HepG2 (cell line): ENCODE data around the gene PTMA. TPM values are rescaled to one million over a fixed set of nuclear protein-coding genes. Genes with fewer than 3 reads are reported as not detected.

Experiments
- ISL2 ChIP-seq: sonication (generic); formaldehyde crosslinking; IDR thresholded peaks from 2 replicates; pipeline ENCODE4 v1.5.0; 2020; ENCODE audit warnings: missing genetic modification reagents
- MED13 ChIP-seq: sonication (generic); formaldehyde crosslinking; IDR thresholded peaks from 2 replicates; pipeline ENCODE4 v1.5.0; 2020; ENCODE audit warnings: missing genetic modification reagents
- NR1H2 ChIP-seq: sonication (generic); formaldehyde crosslinking; IDR thresholded peaks from 2 replicates; pipeline ENCODE4 v1.8.1; 2022; ENCODE audit warnings: low read depth, missing genetic modification reagents, borderline replicate concordance
- SETDB1 ChIP-seq: sonication (generic); formaldehyde crosslinking; IDR thresholded peaks from 2 replicates; pipeline ENCODE4 v1.5.1; 2020; ENCODE audit warnings: missing genetic modification reagents, mild to moderate bottlenecking, borderline replicate concordance
- SNAPC2 ChIP-seq: sonication (generic); formaldehyde crosslinking; IDR thresholded peaks from 2 replicates; pipeline ENCODE4 v1.8.1; 2022; ENCODE audit warnings: mild to moderate bottlenecking, missing genetic modification reagents
- ZFP36L2 ChIP-seq: sonication (generic); formaldehyde crosslinking; IDR thresholded peaks from 2 replicates; pipeline ENCODE4 v1.4.0; 2020; ENCODE audit warnings: missing genetic modification reagents
- polyA plus RNA-seq, 8 experiments: library from polyadenylated mRNA; depleted of rRNA in 3 of 8; stranded (reverse) in 7 of 8; unstranded in 1 of 8; fragments of >200 nt; fragmentation: Illumina TruSeq in 4 of 8; extraction: Trizol in 4 of 8; gene quantifications; 2 replicates each; pipeline versions ENCODE4 v1.2.1 to v1.2.3, GENCODE V29; 2011 to 2016; ENCODE audit warnings: low read depth in 4 of 8, missing spikeins in 1 of 8, mixed read lengths in 1 of 8; ENCODE audit not compliant: insufficient read depth in 1 of 8
- total RNA-seq, 5 experiments: library from RNA; depleted of rRNA; stranded (reverse); fragments of >200 nt; fragmentation: Illumina TruSeq; extraction: Trizol; gene quantifications; 2 replicates each; pipeline ENCODE4 v1.2.3, GENCODE V29; 2016; ENCODE audit warnings: low read depth in 1 of 5
- TF ChIP-seq, protein P1 (sequence below): sonication (generic); formaldehyde crosslinking; IDR thresholded peaks from 2 replicates; pipeline ENCODE4 v1.4.0; 2020; ENCODE audit warnings: missing genetic modification reagents
- TF ChIP-seq, protein P2 (sequence below): sonication (generic); formaldehyde crosslinking; IDR thresholded peaks from 2 replicates; pipeline ENCODE4 v1.4.0; 2020; ENCODE audit warnings: mild to moderate bottlenecking, missing genetic modification reagents
- TF ChIP-seq, protein P3 (sequence below), 2 experiments: sonication (generic) in 1 of 2; formaldehyde crosslinking in 1 of 2; IDR thresholded peaks; 2 replicates each; pipeline versions ENCODE4 v1.5.1 to v1.6.1; 2011 to 2020; ENCODE audit warnings: borderline replicate concordance in 1 of 2, low read depth in 1 of 2, low read length in 1 of 2, mild to moderate bottlenecking in 1 of 2, missing genetic modification reagents in 1 of 2, moderate library complexity in 1 of 2
- TF ChIP-seq, protein P4 (sequence below): sonication (generic); formaldehyde crosslinking; IDR thresholded peaks from 2 replicates; pipeline ENCODE4 v1.4.0; 2020; ENCODE audit warnings: low read depth, missing genetic modification reagents
- TF ChIP-seq, protein P5 (sequence below): sonication (generic); formaldehyde crosslinking; conservative IDR thresholded peaks from 2 replicates; pipeline ENCODE4 v1.8.0; 2022; ENCODE audit warnings: low read depth, missing genetic modification reagents
- TF ChIP-seq, protein P6 (sequence below): sonication (generic); formaldehyde crosslinking; conservative IDR thresholded peaks from 2 replicates; pipeline ENCODE4 v1.8.0; 2022; ENCODE audit warnings: missing genetic modification reagents

The PTMA gene
- total and polyA plus RNA-seq, 2 of the 13 experiments (the other 11 are each of a cell fraction or from before 2014, with no cell fraction given), result 190 to 1,086 TPM

DNA sequence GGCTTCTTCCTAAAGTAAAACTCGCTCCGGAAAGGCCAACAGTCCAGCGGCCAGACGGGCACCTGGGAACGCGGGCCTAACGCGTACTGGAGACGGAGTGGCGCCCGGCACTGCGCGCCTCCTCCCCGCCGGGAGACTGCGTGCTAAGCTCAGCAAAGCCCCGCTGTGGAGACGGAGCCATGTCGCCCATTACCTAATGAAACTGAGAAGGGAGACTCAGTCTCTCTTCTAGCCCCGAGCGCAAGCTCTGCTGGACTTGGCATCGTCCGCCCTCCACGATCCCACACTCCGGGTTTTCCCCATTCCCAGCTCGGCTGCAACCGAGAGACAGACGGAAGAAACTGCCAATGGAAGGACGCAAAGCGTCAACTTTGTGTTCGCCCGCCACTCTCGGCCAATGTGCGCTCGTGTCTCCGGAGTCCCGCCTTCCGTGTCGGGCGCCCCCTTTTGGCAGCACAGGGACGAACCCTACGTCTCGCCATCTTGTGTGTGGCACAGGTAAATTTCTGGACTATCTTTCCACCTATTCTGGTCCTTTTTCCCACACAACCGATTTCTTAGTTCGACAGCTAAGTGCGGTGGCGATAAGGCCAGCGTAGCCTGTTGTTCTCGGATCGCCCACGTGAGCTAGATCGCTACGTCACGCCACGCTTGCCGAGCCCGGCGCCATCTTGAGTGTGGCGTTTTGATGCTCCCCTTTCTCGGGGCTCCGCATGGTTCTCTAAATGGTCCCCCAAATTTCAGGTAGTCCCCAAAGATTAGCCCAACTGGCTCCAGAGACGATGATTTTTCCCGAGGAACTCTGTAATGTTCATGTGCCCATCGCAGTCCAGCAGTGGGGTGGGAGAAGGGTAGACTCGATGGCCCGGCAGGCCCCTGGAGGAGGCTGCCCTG, 1.3 kb upstream of the PTMA start (continued):
- TF ChIP-seq, protein P1, sequence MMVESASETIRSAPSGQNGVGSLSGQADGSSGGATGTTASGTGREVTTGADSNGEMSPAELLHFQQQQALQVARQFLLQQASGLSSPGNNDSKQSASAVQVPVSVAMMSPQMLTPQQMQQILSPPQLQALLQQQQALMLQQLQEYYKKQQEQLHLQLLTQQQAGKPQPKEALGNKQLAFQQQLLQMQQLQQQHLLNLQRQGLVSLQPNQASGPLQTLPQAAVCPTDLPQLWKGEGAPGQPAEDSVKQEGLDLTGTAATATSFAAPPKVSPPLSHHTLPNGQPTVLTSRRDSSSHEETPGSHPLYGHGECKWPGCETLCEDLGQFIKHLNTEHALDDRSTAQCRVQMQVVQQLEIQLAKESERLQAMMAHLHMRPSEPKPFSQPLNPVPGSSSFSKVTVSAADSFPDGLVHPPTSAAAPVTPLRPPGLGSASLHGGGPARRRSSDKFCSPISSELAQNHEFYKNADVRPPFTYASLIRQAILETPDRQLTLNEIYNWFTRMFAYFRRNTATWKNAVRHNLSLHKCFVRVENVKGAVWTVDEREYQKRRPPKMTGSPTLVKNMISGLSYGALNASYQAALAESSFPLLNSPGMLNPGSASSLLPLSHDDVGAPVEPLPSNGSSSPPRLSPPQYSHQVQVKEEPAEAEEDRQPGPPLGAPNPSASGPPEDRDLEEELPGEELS (CRISPR knock-in tag), result peak; percentile 37
- TF ChIP-seq, protein P2, sequence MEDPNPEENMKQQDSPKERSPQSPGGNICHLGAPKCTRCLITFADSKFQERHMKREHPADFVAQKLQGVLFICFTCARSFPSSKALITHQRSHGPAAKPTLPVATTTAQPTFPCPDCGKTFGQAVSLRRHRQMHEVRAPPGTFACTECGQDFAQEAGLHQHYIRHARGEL (CRISPR knock-in tag), result no peak; the same call in none of the 2 replicates
- TF ChIP-seq SNAPC2, result no peak; the same call in 1 of the 2 replicates
- no peak for TF ChIP-seq SETDB1 (CRISPR knock-in tag)
- peak; percentile 35; the same call in 1 of the 2 replicates for TF ChIP-seq ISL2 (CRISPR knock-in tag)
- TF ChIP-seq NR1H2 (CRISPR knock-in tag), result 0 out of 2 replicates have a peak, but pooled peaks have one; percentile 42
- TF ChIP-seq, protein P3, sequence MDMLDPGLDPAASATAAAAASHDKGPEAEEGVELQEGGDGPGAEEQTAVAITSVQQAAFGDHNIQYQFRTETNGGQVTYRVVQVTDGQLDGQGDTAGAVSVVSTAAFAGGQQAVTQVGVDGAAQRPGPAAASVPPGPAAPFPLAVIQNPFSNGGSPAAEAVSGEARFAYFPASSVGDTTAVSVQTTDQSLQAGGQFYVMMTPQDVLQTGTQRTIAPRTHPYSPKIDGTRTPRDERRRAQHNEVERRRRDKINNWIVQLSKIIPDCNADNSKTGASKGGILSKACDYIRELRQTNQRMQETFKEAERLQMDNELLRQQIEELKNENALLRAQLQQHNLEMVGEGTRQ (IDR thresholded peaks at IDR 0.05; ENCODE audit: low read depth, low read length), result no peak
- TF ChIP-seq, protein P3 (CRISPR knock-in tag; IDR thresholded peaks at IDR 0.05; ENCODE audit: borderline replicate concordance), result no peak
- TF ChIP-seq, protein P4, sequence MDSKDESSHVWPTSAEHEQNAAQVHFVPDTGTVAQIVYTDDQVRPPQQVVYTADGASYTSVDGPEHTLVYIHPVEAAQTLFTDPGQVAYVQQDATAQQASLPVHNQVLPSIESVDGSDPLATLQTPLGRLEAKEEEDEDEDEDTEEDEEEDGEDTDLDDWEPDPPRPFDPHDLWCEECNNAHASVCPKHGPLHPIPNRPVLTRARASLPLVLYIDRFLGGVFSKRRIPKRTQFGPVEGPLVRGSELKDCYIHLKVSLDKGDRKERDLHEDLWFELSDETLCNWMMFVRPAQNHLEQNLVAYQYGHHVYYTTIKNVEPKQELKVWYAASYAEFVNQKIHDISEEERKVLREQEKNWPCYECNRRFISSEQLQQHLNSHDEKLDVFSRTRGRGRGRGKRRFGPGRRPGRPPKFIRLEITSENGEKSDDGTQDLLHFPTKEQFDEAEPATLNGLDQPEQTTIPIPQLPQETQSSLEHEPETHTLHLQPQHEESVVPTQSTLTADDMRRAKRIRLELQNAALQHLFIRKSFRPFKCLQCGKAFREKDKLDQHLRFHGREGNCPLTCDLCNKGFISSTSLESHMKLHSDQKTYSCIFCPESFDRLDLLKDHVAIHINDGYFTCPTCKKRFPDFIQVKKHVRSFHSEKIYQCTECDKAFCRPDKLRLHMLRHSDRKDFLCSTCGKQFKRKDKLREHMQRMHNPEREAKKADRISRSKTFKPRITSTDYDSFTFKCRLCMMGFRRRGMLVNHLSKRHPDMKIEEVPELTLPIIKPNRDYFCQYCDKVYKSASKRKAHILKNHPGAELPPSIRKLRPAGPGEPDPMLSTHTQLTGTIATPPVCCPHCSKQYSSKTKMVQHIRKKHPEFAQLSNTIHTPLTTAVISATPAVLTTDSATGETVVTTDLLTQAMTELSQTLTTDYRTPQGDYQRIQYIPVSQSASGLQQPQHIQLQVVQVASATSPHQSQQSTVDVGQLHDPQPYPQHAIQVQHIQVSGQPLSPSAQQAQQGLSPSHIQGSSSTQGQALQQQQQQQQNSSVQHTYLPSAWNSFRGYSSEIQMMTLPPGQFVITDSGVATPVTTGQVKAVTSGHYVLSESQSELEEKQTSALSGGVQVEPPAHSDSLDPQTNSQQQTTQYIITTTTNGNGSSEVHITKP (CRISPR knock-in tag), result peak; percentile 62; the same call in 1 of the 2 replicates
- no peak for TF ChIP-seq ZFP36L2
- TF ChIP-seq, protein P5, sequence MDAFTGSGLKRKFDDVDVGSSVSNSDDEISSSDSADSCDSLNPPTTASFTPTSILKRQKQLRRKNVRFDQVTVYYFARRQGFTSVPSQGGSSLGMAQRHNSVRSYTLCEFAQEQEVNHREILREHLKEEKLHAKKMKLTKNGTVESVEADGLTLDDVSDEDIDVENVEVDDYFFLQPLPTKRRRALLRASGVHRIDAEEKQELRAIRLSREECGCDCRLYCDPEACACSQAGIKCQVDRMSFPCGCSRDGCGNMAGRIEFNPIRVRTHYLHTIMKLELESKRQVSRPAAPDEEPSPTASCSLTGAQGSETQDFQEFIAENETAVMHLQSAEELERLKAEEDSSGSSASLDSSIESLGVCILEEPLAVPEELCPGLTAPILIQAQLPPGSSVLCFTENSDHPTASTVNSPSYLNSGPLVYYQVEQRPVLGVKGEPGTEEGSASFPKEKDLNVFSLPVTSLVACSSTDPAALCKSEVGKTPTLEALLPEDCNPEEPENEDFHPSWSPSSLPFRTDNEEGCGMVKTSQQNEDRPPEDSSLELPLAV (CRISPR knock-in tag), result no peak
- peak; percentile 70 for TF ChIP-seq MED13 (CRISPR knock-in tag)
- TF ChIP-seq, protein P6, sequence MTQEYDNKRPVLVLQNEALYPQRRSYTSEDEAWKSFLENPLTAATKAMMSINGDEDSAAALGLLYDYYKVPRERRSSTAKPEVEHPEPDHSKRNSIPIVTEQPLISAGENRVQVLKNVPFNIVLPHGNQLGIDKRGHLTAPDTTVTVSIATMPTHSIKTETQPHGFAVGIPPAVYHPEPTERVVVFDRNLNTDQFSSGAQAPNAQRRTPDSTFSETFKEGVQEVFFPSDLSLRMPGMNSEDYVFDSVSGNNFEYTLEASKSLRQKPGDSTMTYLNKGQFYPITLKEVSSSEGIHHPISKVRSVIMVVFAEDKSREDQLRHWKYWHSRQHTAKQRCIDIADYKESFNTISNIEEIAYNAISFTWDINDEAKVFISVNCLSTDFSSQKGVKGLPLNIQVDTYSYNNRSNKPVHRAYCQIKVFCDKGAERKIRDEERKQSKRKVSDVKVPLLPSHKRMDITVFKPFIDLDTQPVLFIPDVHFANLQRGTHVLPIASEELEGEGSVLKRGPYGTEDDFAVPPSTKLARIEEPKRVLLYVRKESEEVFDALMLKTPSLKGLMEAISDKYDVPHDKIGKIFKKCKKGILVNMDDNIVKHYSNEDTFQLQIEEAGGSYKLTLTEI (CRISPR knock-in tag), result no peak
